GM21825 (cell line): ENCODE results near the gene RNF14.
"Not testable (repeated sequence)": the region's sequence is repeated elsewhere in the genome, so short reads cannot be mapped to it uniquely, and the experiment has no call there.

Experiments
- ATAC-seq: cut with Tn5 transposase; IDR thresholded peaks from one replicate; pipeline ENCODE4 v1.9.1; 2021; ENCODE audit warnings: mild to moderate bottlenecking, moderate library complexity; ENCODE audit not compliant: unreplicated experiment

The RNF14 gene

GRCh38 chr5:142012792-142013388, 44.0 kb downstream of the RNF14 start, which contains the start of gene GNPDA1:
GNPDA1 (minus strand) TSS chr5:142013027; CDS start chr5:142012035, 992 bp downstream.
- ATAC-seq: peak; percentile 52

GRCh38 chr5:142013734-142014521, 45.0 kb downstream of the RNF14 start:
- ATAC-seq: no peak

- ATAC-seq: no peak
These were observed 46.1 kb downstream of the RNF14 start for GRCh38 chr5:142014911-142015584.

- ATAC-seq: peak; percentile 34
These were observed 47.1 kb downstream of the RNF14 start for GRCh38 chr5:142015781-142016533.

- peak; percentile 29 for ATAC-seq
These were observed 47.7 kb downstream of the RNF14 start for GRCh38 chr5:142016556-142016955.

- ATAC-seq: no peak
These were observed 49.0 kb downstream of the RNF14 start for GRCh38 chr5:142017832-142018427.

GRCh38 chr5:142020122-142020659, 51.3 kb downstream of the RNF14 start:
- no peak for ATAC-seq

- no peak for ATAC-seq
These were observed 54.9 kb downstream of the RNF14 start for GRCh38 chr5:142023836-142024235.

- ATAC-seq: peak; percentile 100
These were observed 55.9 kb downstream of the RNF14 start for GRCh38 chr5:142024771-142025304.

- no peak for ATAC-seq
These were observed 56.7 kb downstream of the RNF14 start for GRCh38 chr5:142025637-142026036.

- ATAC-seq: no peak
These were observed 63.2 kb downstream of the RNF14 start for GRCh38 chr5:142032150-142032549.

GRCh38 chr5:142032747-142033631, 64.1 kb downstream of the RNF14 start:
- no peak for ATAC-seq

GRCh38 chr5:142033632-142034567, 65.0 kb downstream of the RNF14 start:
- not testable (repeated sequence) for ATAC-seq

GRCh38 chr5:142034994-142035393, 66.1 kb downstream of the RNF14 start:
- ATAC-seq: no peak

GRCh38 chr5:142036918-142037317, 68.0 kb downstream of the RNF14 start:
- ATAC-seq: no peak

- ATAC-seq: not testable (repeated sequence)
These were observed 68.7 kb downstream of the RNF14 start for GRCh38 chr5:142037599-142037998.

GRCh38 chr5:142038735-142039134, 69.8 kb downstream of the RNF14 start:
- ATAC-seq: no peak
